ENCODE results near the gene RPS6KB1. TPM values are rescaled to one million over a fixed set of nuclear protein-coding genes. Genes with fewer than 3 reads are reported as not detected.
"Not testable (repeated sequence)": the region's sequence is repeated elsewhere in the genome, so short reads cannot be mapped to it uniquely, and the experiment has no call there.

Gene RPS6KB1
- total RNA-seq, 1 donor from 2014 or later, result 42.3 TPM

GRCh38 chr17:59869941-59870218 is 23.0 kb upstream of the RPS6KB1 start:
- H3K27me3 Mint-ChIP-seq (ENCODE audit: low read depth), result no peaks in the 10 kb centered on the region

GRCh38 chr17:59870482-59870881 is 22.4 kb upstream of the RPS6KB1 start:
- H3K36me3 Mint-ChIP-seq, result peaks cover 15% of the 10 kb centered on the region
- no peaks in the 10 kb centered on the region for H3K27me3 Mint-ChIP-seq (ENCODE audit: low read depth)
- DNase-seq (ENCODE audit: low spot score in 2 of 2, unreplicated experiment in 2 of 2), result no peak
- no peaks in the 10 kb centered on the region for H3K9me3 Mint-ChIP-seq
- no peak overlapping the region for H3K4me3 Mint-ChIP-seq
- H3K4me1 Mint-ChIP-seq, result peaks cover 8% of the 10 kb centered on the region
- TF ChIP-seq CTCF (IDR thresholded peaks at IDR 0.05; ENCODE audit: unreplicated experiment), result no peak
- H3K27ac Mint-ChIP-seq, result peak overlapping the region; percentile 19

More at GRCh38 chr17:59869941-59870218, 23.0 kb upstream of the RPS6KB1 start:
- H3K36me3 Mint-ChIP-seq, result peaks cover 15% of the 10 kb centered on the region
- H3K9me3 Mint-ChIP-seq, result no peaks in the 10 kb centered on the region
- DNase-seq (ENCODE audit: low spot score in 2 of 2, unreplicated experiment in 2 of 2), result no peak
- no peak for TF ChIP-seq CTCF (IDR thresholded peaks at IDR 0.05; ENCODE audit: unreplicated experiment)
- peaks cover 8% of the 10 kb centered on the region for H3K4me1 Mint-ChIP-seq
- no peak overlapping the region for H3K27ac Mint-ChIP-seq
- H3K4me3 Mint-ChIP-seq, result no peak overlapping the region

- no peak overlapping the region for H3K27ac Mint-ChIP-seq
- H3K4me1 Mint-ChIP-seq, result peaks cover 8% of the 10 kb centered on the region
- H3K36me3 Mint-ChIP-seq, result peaks cover 16% of the 10 kb centered on the region
Observed at GRCh38 chr17:59872351-59872750, 20.6 kb upstream of the RPS6KB1 start.

GRCh38 chr17:59873414-59873813 is 19.5 kb upstream of the RPS6KB1 start:
- H3K36me3 Mint-ChIP-seq, result peaks cover 19% of the 10 kb centered on the region
- not testable (repeated sequence) for H3K9me3 Mint-ChIP-seq; DNase-seq (ENCODE audit: low spot score in 2 of 2, unreplicated experiment in 2 of 2); H3K4me1 Mint-ChIP-seq; H3K4me3 Mint-ChIP-seq; H3K27ac Mint-ChIP-seq; H3K27me3 Mint-ChIP-seq (ENCODE audit: low read depth)

More at GRCh38 chr17:59872351-59872750, 20.6 kb upstream of the RPS6KB1 start:
- no peaks in the 10 kb centered on the region for H3K9me3 Mint-ChIP-seq
- TF ChIP-seq CTCF (IDR thresholded peaks at IDR 0.05; ENCODE audit: unreplicated experiment), result no peak
- no peaks in the 10 kb centered on the region for H3K27me3 Mint-ChIP-seq (ENCODE audit: low read depth)
- H3K4me3 Mint-ChIP-seq, result no peak overlapping the region
- no peak for DNase-seq (ENCODE audit: low spot score in 2 of 2, unreplicated experiment in 2 of 2)

GRCh38 chr17:59874376-59874775 is 18.5 kb upstream of the RPS6KB1 start:
- Mint-ChIP-seq H3K27ac (no peak overlapping the region), H3K4me1 (peaks cover 8% of the 10 kb centered on the region), H3K4me3 (no peak overlapping the region), H3K36me3 (peaks cover 18% of the 10 kb centered on the region), H3K9me3 (no peaks in the 10 kb centered on the region), H3K27me3 (ENCODE audit: low read depth) (no peaks in the 10 kb centered on the region)
- DNase-seq (ENCODE audit: low spot score in 2 of 2, unreplicated experiment in 2 of 2), result no peak
- no peak for TF ChIP-seq CTCF (IDR thresholded peaks at IDR 0.05; ENCODE audit: unreplicated experiment)

- Mint-ChIP-seq H3K4me3 (no peak overlapping the region), H3K27me3 (ENCODE audit: low read depth) (no peaks in the 10 kb centered on the region), H3K4me1 (no peaks in the 10 kb centered on the region), H3K36me3 (peaks cover 22% of the 10 kb centered on the region), H3K27ac (no peak overlapping the region), H3K9me3 (no peaks in the 10 kb centered on the region)
- TF ChIP-seq CTCF (IDR thresholded peaks at IDR 0.05; ENCODE audit: unreplicated experiment), result no peak
- no peak for DNase-seq (ENCODE audit: low spot score in 2 of 2, unreplicated experiment in 2 of 2)
Observed at GRCh38 chr17:59876107-59876506, 16.8 kb upstream of the RPS6KB1 start.
